ENCODE results near the gene GIT1. TPM values are rescaled to one million over a fixed set of nuclear protein-coding genes. Genes with fewer than 3 reads are reported as not detected.

Gene GIT1
- total and polyA plus RNA-seq, 2 of the 13 experiments (the other 11 are each of a cell fraction or from before 2014, with no cell fraction given): 14.2 to 30.8 TPM

DNA sequence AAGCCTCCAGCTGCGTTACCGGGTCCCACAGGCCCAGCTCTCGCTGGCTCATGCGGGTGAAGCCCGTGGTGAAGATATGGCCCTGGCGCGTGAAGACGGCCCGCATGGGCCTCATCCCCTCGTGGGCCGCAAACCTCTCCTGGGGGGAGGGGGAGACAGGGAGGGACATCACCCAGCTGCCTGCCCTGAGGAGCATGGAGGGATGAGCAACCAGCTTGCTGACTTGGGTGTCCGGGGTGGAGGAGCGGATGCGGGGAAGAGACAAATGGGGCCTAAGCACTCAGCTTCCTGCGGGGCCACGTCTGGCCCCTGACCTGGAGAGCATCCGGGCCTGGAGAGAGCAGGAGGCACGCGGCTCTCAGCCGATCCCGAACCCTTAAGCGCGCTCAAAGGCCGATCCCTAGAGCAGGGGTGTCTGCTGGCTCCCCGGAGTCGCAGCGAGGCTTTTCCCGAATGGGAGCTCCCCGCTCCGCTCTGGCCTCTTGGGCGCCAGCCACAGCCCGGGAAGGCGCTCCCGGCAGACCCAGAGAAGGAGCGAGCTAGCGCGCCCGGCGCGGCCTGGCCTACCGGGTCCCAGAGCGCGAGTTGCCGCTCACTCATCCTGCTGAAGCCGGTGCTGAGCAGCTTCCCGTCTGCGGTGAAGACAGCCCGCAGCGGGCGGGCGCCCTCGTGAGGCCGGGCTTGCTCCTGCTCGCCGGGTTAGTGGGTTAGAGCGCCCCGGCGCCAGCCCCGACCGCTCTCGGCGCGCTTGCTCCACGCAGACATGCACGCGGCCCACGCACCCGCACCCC, 28.2 kb upstream of the GIT1 start (continued):
- TF ChIP-seq, protein P1, sequence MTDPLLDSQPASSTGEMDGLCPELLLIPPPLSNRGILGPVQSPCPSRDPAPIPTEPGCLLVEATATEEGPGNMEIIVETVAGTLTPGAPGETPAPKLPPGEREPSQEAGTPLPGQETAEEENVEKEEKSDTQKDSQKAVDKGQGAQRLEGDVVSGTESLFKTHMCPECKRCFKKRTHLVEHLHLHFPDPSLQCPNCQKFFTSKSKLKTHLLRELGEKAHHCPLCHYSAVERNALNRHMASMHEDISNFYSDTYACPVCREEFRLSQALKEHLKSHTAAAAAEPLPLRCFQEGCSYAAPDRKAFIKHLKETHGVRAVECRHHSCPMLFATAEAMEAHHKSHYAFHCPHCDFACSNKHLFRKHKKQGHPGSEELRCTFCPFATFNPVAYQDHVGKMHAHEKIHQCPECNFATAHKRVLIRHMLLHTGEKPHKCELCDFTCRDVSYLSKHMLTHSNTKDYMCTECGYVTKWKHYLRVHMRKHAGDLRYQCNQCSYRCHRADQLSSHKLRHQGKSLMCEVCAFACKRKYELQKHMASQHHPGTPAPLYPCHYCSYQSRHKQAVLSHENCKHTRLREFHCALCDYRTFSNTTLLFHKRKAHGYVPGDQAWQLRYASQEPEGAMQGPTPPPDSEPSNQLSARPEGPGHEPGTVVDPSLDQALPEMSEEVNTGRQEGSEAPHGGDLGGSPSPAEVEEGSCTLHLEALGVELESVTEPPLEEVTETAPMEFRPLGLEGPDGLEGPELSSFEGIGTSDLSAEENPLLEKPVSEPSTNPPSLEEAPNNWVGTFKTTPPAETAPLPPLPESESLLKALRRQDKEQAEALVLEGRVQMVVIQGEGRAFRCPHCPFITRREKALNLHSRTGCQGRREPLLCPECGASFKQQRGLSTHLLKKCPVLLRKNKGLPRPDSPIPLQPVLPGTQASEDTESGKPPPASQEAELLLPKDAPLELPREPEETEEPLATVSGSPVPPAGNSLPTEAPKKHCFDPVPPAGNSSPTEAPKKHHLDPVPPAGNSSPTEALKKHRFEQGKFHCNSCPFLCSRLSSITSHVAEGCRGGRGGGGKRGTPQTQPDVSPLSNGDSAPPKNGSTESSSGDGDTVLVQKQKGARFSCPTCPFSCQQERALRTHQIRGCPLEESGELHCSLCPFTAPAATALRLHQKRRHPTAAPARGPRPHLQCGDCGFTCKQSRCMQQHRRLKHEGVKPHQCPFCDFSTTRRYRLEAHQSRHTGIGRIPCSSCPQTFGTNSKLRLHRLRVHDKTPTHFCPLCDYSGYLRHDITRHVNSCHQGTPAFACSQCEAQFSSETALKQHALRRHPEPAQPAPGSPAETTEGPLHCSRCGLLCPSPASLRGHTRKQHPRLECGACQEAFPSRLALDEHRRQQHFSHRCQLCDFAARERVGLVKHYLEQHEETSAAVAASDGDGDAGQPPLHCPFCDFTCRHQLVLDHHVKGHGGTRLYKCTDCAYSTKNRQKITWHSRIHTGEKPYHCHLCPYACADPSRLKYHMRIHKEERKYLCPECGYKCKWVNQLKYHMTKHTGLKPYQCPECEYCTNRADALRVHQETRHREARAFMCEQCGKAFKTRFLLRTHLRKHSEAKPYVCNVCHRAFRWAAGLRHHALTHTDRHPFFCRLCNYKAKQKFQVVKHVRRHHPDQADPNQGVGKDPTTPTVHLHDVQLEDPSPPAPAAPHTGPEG (CRISPR knock-in tag; IDR thresholded peaks at IDR 0.05): no peak
- TF ChIP-seq POLR2A (IDR thresholded peaks at IDR 0.05; ENCODE audit: insufficient read depth in 1 of 2, low read depth in 2 of 2, low read length in 2 of 2) (no peak), SMC3 (IDR thresholded peaks at IDR 0.05; ENCODE audit: low read length) (no peak), NCOA2 (CRISPR knock-in tag; IDR thresholded peaks at IDR 0.05) (no peak), ZNF230 (CRISPR knock-in tag; IDR thresholded peaks at IDR 0.05) (no peak), KLF12 (CRISPR knock-in tag; IDR thresholded peaks at IDR 0.05; ENCODE audit: borderline replicate concordance) (peak; percentile 61; the same call in 1 of the 2 replicates), DR1 (CRISPR knock-in tag; IDR thresholded peaks at IDR 0.05) (no peak), ARID2 (CRISPR knock-in tag; IDR thresholded peaks at IDR 0.05; ENCODE audit: borderline replicate concordance) (no peak), TMF1 (CRISPR knock-in tag; IDR thresholded peaks at IDR 0.05; ENCODE audit: low read depth) (no peak), FLYWCH1 (CRISPR knock-in tag; IDR thresholded peaks at IDR 0.05) (no peak), ZBTB38 (CRISPR knock-in tag; IDR thresholded peaks at IDR 0.05) (0 out of 2 replicates have a peak, but pooled peaks have one; percentile 34), HNF4A (CRISPR knock-in tag; IDR thresholded peaks at IDR 0.05) (no peak), PHF5A (CRISPR knock-in tag; IDR thresholded peaks at IDR 0.05; ENCODE audit: low read depth, unreplicated experiment) (no peak), EHMT2 (IDR thresholded peaks at IDR 0.05; ENCODE audit: borderline replicate concordance, low read depth, low read length) (no peak), HNRNPH1 (optimal IDR thresholded peaks at IDR 0.05; ENCODE audit: low read depth, low read length) (no peak), JUNB (CRISPR knock-in tag; IDR thresholded peaks at IDR 0.05; ENCODE audit: borderline replicate concordance) (no peak), ZNF124 (CRISPR knock-in tag; IDR thresholded peaks at IDR 0.05) (0 out of 2 replicates have a peak, but pooled peaks have one; percentile 50)
- TF ChIP-seq, protein P2, sequence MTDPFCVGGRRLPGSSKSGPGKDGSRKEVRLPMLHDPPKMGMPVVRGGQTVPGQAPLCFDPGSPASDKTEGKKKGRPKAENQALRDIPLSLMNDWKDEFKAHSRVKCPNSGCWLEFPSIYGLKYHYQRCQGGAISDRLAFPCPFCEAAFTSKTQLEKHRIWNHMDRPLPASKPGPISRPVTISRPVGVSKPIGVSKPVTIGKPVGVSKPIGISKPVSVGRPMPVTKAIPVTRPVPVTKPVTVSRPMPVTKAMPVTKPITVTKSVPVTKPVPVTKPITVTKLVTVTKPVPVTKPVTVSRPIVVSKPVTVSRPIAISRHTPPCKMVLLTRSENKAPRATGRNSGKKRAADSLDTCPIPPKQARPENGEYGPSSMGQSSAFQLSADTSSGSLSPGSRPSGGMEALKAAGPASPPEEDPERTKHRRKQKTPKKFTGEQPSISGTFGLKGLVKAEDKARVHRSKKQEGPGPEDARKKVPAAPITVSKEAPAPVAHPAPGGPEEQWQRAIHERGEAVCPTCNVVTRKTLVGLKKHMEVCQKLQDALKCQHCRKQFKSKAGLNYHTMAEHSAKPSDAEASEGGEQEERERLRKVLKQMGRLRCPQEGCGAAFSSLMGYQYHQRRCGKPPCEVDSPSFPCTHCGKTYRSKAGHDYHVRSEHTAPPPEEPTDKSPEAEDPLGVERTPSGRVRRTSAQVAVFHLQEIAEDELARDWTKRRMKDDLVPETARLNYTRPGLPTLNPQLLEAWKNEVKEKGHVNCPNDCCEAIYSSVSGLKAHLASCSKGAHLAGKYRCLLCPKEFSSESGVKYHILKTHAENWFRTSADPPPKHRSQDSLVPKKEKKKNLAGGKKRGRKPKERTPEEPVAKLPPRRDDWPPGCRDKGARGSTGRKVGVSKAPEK (CRISPR knock-in tag; IDR thresholded peaks at IDR 0.05; ENCODE audit: borderline replicate concordance): no peak
- TF ChIP-seq, protein P3, sequence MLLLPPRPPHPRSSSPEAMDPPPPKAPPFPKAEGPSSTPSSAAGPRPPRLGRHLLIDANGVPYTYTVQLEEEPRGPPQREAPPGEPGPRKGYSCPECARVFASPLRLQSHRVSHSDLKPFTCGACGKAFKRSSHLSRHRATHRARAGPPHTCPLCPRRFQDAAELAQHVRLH (CRISPR knock-in tag; IDR thresholded peaks at IDR 0.05; ENCODE audit: borderline replicate concordance, low read depth): no peak
- TF ChIP-seq, protein P4, sequence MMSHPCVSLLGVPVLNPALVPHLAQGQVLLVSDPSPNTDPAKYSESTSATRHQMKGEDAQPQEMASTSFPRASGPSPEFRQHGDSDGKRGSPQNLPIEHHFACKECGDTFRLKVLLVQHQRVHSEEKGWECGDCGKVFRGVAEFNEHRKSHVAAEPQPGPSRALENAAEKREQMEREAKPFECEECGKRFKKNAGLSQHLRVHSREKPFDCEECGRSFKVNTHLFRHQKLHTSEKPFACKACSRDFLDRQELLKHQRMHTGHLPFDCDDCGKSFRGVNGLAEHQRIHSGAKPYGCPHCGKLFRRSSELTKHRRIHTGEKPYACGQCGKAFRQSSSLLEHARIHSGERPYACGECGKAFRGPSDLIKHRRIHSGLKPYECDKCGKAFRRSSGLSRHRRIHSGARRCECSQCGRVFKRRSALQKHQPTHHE (CRISPR knock-in tag; IDR thresholded peaks at IDR 0.05; ENCODE audit: borderline replicate concordance): 0 out of 2 replicates have a peak, but pooled peaks have one; percentile 8
